Panc1 (cell line): ENCODE measurements around the gene UQCC2. TPM values are rescaled to one million over a fixed set of nuclear protein-coding genes. Genes with fewer than 3 reads are reported as not detected.

Source experiments
- ATAC-seq: fragments of 200-7000 bp; cut with Tn5 transposase; 2 replicates; pipeline ENCODE4 v1.9.1; 2020; ENCODE audit warnings: mild to moderate bottlenecking, moderate library complexity
- BruUV-seq: library from RNA; stranded (reverse); fragments of 400-500 nt; replicated peaks from 2 replicates; lab custom pipeline; 2021; lab: Mats Ljungman, UMichigan
- CTCF ChIA-PET: fragments of 300-600 bp; sonication (Branson Sonifier 250); formaldehyde crosslinking; loops from one replicate; lab custom pipeline; 2022; ENCODE audit warnings: antibody characterized with exemption; lab: Charles Lee
- POLR2A ChIA-PET: fragments of 300-600 bp; sonication (Branson Sonifier 250); formaldehyde crosslinking; loops from one replicate; lab custom pipeline; 2022; ENCODE audit warnings: antibody characterized with exemption; lab: Charles Lee
- DNase-seq: peaks from one replicate; pipeline ENCODE4 v3.0.0-alpha.2; 2010; ENCODE audit warnings: low read depth, low spot score
- H3K27ac ChIP-seq: 2 replicates; pipeline ENCODE4 v1.5.1; 2011; ENCODE audit warnings: mild to moderate bottlenecking, low read length, inconsistent platforms
- H3K27me3 ChIP-seq: fragments of 200-500 bp; sonication (Bioruptor generic); 2 replicates; pipeline ENCODE4 v1.6.0; 2014; ENCODE audit warnings: low read length, inconsistent platforms; ENCODE audit not compliant: control insufficient read depth, insufficient read depth
- H3K36me3 ChIP-seq: fragments of 200-500 bp; sonication (Bioruptor generic); 2 replicates; pipeline ENCODE4 v1.5.1; 2014; ENCODE audit warnings: inconsistent platforms, mild to moderate bottlenecking, low read length, moderate library complexity; ENCODE audit not compliant: control insufficient read depth, insufficient read depth
- H3K4me1 ChIP-seq: 2 replicates; pipeline ENCODE4 v1.5.1; 2011; ENCODE audit warnings: inconsistent platforms, mild to moderate bottlenecking, low read length, moderate library complexity; ENCODE audit not compliant: control insufficient read depth, insufficient read depth
- H3K4me3 ChIP-seq, 2 experiments: 2 replicates each; pipeline ENCODE4 v1.5.1; 2011 to 2012; ENCODE audit warnings: low read depth in 2 of 2, low read length in 2 of 2, mild to moderate bottlenecking in 2 of 2, inconsistent platforms in 1 of 2, moderate library complexity in 1 of 2
- H3K9me3 ChIP-seq: fragments of 200-500 bp; sonication (Bioruptor generic); 2 replicates; pipeline ENCODE4 v1.5.1; 2014; ENCODE audit warnings: low read depth, mild to moderate bottlenecking, inconsistent platforms, low read length, moderate library complexity; ENCODE audit not compliant: control insufficient read depth, insufficient read depth
- POLR2AphosphoS5 ChIP-seq: IDR thresholded peaks from 2 replicates; pipeline ENCODE4 v1.6.1; 2012; ENCODE audit warnings: mild to moderate bottlenecking, low read depth, low read length, moderate library complexity
- SIN3A ChIP-seq: IDR thresholded peaks from 2 replicates; pipeline ENCODE4 v1.6.1; 2012; ENCODE audit warnings: low read depth, mild to moderate bottlenecking, low read length, moderate library complexity, borderline replicate concordance; ENCODE audit not compliant: insufficient read depth
- TCF7L2 ChIP-seq: IDR thresholded peaks from 2 replicates; pipeline ENCODE4 v1.6.1; 2011; ENCODE audit warnings: mild to moderate bottlenecking, low read depth, low read length, inconsistent platforms
- in situ Hi-C: cut with HindIII; loops from 2 replicates; pipeline ENCODE4 v1.10.0; 2016; ENCODE audit warnings: low sequenced_read_pairs, low pct_unique_long_range_greater_than_20kb
- intact Hi-C: fragments of 100-400 bp; cut with micrococcal nuclease; formaldehyde crosslinking; loops from one replicate; pipeline ENCODE4 v1.10.0; 2022; ENCODE audit not compliant: unreplicated experiment
- total RNA-seq: library from RNA; stranded (reverse); gene quantifications from one replicate; pipeline ENCODE4 v1.2.1, GENCODE V29; 2021; ENCODE audit not compliant: unreplicated experiment
- TF ChIP-seq, protein P1 (sequence below): fragments of 450-650 bp; IDR thresholded peaks from 2 replicates; pipeline ENCODE4 v1.5.1; 2017; ENCODE audit warnings: mild to moderate bottlenecking
- TF ChIP-seq, protein P2 (sequence below), 2 experiments: IDR thresholded peaks; 2 replicates each; pipeline ENCODE4 v1.6.1; 2011 to 2012; ENCODE audit warnings: low read depth in 2 of 2, control low read depth in 1 of 2, low read length in 1 of 2, mild to moderate bottlenecking in 1 of 2, moderate library complexity in 1 of 2; ENCODE audit not compliant: insufficient read depth in 1 of 2

Gene UQCC2
- total RNA-seq, 1 experiment from 2014 or later: 135 TPM

DNA sequence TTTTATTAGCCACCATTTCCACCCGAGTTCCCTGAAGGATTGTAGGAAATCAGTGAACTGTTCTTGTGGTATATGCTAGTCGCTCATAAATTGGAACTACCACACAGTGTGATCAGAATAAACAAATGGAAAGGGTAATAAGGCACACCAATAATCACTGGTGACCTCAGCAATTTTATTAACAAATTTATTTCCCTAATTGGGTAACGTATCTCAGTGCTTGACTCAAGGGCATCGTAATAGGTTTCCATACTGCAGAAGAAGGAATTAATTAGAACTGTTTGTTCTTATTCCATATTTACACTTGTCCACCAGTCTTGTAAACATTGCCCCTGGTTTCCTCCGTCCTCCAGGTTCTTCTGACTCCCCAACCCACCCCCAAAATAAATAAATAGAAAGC lies 10.0 kb upstream of the UQCC2 start:
- no peak for ATAC-seq
- no TSS peak for BruUV-seq
- Histone ChIP-seq H3K4me3 (no peak overlapping the region), H3K4me1 (no peaks in the 10 kb centered on the region), H3K36me3 (no peaks in the 10 kb centered on the region), H3K27me3 (peaks cover 4% of the 10 kb centered on the region; the same call in 1 of the 2 replicates), H3K27ac (no peak overlapping the region), H3K9me3 (no peaks in the 10 kb centered on the region)
- ChIA-PET POLR2A (no interaction called here), CTCF (no interaction called here)
- DNase-seq: no peak
- TF ChIP-seq, protein P1, sequence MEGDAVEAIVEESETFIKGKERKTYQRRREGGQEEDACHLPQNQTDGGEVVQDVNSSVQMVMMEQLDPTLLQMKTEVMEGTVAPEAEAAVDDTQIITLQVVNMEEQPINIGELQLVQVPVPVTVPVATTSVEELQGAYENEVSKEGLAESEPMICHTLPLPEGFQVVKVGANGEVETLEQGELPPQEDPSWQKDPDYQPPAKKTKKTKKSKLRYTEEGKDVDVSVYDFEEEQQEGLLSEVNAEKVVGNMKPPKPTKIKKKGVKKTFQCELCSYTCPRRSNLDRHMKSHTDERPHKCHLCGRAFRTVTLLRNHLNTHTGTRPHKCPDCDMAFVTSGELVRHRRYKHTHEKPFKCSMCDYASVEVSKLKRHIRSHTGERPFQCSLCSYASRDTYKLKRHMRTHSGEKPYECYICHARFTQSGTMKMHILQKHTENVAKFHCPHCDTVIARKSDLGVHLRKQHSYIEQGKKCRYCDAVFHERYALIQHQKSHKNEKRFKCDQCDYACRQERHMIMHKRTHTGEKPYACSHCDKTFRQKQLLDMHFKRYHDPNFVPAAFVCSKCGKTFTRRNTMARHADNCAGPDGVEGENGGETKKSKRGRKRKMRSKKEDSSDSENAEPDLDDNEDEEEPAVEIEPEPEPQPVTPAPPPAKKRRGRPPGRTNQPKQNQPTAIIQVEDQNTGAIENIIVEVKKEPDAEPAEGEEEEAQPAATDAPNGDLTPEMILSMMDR: no peak
- TF ChIP-seq, protein P2, sequence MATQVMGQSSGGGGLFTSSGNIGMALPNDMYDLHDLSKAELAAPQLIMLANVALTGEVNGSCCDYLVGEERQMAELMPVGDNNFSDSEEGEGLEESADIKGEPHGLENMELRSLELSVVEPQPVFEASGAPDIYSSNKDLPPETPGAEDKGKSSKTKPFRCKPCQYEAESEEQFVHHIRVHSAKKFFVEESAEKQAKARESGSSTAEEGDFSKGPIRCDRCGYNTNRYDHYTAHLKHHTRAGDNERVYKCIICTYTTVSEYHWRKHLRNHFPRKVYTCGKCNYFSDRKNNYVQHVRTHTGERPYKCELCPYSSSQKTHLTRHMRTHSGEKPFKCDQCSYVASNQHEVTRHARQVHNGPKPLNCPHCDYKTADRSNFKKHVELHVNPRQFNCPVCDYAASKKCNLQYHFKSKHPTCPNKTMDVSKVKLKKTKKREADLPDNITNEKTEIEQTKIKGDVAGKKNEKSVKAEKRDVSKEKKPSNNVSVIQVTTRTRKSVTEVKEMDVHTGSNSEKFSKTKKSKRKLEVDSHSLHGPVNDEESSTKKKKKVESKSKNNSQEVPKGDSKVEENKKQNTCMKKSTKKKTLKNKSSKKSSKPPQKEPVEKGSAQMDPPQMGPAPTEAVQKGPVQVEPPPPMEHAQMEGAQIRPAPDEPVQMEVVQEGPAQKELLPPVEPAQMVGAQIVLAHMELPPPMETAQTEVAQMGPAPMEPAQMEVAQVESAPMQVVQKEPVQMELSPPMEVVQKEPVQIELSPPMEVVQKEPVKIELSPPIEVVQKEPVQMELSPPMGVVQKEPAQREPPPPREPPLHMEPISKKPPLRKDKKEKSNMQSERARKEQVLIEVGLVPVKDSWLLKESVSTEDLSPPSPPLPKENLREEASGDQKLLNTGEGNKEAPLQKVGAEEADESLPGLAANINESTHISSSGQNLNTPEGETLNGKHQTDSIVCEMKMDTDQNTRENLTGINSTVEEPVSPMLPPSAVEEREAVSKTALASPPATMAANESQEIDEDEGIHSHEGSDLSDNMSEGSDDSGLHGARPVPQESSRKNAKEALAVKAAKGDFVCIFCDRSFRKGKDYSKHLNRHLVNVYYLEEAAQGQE (IDR thresholded peaks at IDR 0.05; ENCODE audit: insufficient read depth in 1 of 2, low read depth in 2 of 2, low read length in 1 of 2): no peak
- no peak for TF ChIP-seq TCF7L2
- TF ChIP-seq SIN3A: no peak
- no peak for TF ChIP-seq POLR2AphosphoS5
- in situ Hi-C loops (no loop called here), intact Hi-C loops (no loop called here)

DNA sequence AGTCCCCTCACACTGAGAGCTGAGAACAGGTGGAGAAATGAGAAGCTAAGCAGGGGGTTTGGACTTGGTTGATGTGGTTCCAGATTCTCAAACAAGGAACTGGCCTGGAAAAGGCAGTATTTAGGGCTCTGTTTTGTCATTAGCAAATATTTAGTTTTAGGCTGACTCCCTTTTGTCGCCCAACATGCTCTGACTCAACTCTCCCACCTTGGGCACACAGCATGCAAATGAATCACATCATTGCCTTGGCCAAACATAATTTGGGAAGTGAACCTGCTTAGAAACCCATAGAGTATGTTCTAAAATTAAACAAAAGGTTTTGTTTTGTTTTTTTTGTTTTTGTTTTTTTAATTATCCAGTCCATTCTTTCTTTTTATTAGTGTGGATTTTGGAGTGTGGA lies 9.5 kb upstream of the UQCC2 start:
- no peak for ATAC-seq
- TF ChIP-seq, protein P1: no peak
- TF ChIP-seq POLR2AphosphoS5 (no peak), TCF7L2 (no peak), SIN3A (no peak)
- TF ChIP-seq, protein P2 (IDR thresholded peaks at IDR 0.05; ENCODE audit: insufficient read depth in 1 of 2, low read depth in 2 of 2, low read length in 1 of 2): no peak
- no peaks in the 10 kb centered on the region for H3K9me3 ChIP-seq
- CTCF ChIA-PET: no interaction called here
- BruUV-seq: no TSS peak
- in situ Hi-C loops: no loop called here
- no peaks in the 10 kb centered on the region for H3K4me1 ChIP-seq
- POLR2A ChIA-PET: interaction anchor here (0.5 kb wide), 1 partner anchor 13 kb away, joined by 3 read pairs; no protein-coding TSS in a partner anchor
- peaks cover 4% of the 10 kb centered on the region; the same call in 1 of the 2 replicates for H3K27me3 ChIP-seq
- no peak overlapping the region for H3K4me3 ChIP-seq
- no peaks in the 10 kb centered on the region for H3K36me3 ChIP-seq
- intact Hi-C loops: no loop called here
- H3K27ac ChIP-seq: no peak overlapping the region
- DNase-seq: no peak
